Ovary (tissue), 9 donors: ENCODE data around the gene PRUNE1. TPM values are rescaled to one million over a fixed set of nuclear protein-coding genes. Genes with fewer than 3 reads are reported as not detected.

Experiments used
- DNase-seq, 5 donors: peaks; one replicate each; pipeline ENCODE4 v3.0.0-alpha.2; 2019 to 2020
- H3K27ac ChIP-seq, 2 donors: fragments of 200-600 bp; one replicate each; pipeline versions ENCODE4 v1.5.1 to v1.8.0; 2019 to 2022
- H3K27me3 ChIP-seq: fragments of 200-600 bp; one replicate; pipeline ENCODE4 v1.8.0; 2022
- H3K36me3 ChIP-seq: fragments of 200-600 bp; sonication (generic); one replicate; pipeline ENCODE4 v1.5.1; 2019
- H3K4me1 ChIP-seq: one replicate; pipeline ENCODE4 v1.8.1; 2013; ENCODE audit warnings: mild to moderate bottlenecking, moderate library complexity; ENCODE audit not compliant: insufficient read depth
- H3K4me3 ChIP-seq: fragments of 200-600 bp; sonication (generic); one replicate; pipeline ENCODE4 v1.5.1; 2017
- H3K9me3 ChIP-seq, 2 donors: fragments of 200-600 bp in 1 of 2; sonication (generic) in 1 of 2; one replicate each; pipeline versions ENCODE4 v1.5.1 to v1.8.1; 2013 to 2019; ENCODE audit warnings: mild to moderate bottlenecking in 1 of 2, moderate library complexity in 1 of 2
- EP300 ChIP-seq: sonication (generic); formaldehyde crosslinking; IDR thresholded peaks from one replicate; pipeline ENCODE4 v1.6.1; 2017; ENCODE audit warnings: antibody characterized with exemption
- POLR2A ChIP-seq: fragments of 450-650 bp; IDR thresholded peaks from one replicate; pipeline ENCODE4 v1.6.1; 2017; ENCODE audit warnings: antibody characterized with exemption, mild to moderate bottlenecking, moderate library complexity
- WGBS, 3 donors: extraction: QIAGEN DNeasy Blood & Tissue Kit in 1 of 3; methylation state at CpG; one replicate each; pipeline versions ENCODE4 v1.1.5 to v1.1.7; 2013 to 2017; 5-methylcytosine and 5-hydroxymethylcytosine counted together
- intact Hi-C, 4 donors: fragments of 100-400 bp; cut with DNase I; formaldehyde crosslinking; loops; one replicate each; pipeline versions ENCODE4 v1.11.0 to v1.15.1; 2022 to 2023
- polyA plus RNA-seq, 2 donors: library from polyadenylated mRNA; stranded (reverse); fragments of 200-250 nt in 1 of 2; fragments of 350-450 nt in 1 of 2; fragmentation: Illumina TruSeq in 1 of 2; extraction: RNeasy Lipid Tissue Mini Kit (QIAGEN cat#74804) in 1 of 2; gene quantifications; one replicate each; pipeline ENCODE4 v1.2.3, GENCODE V29; 2013 to 2014
- total RNA-seq, 7 donors: library from RNA; depleted of rRNA in 2 of 7; stranded (reverse); fragments of >200 nt in 2 of 7; fragmentation: NEBNext Ultra II Directional in 3 of 7; extraction: Animal tissue kit (Norgen Biotek cat#: 25700) in 3 of 7; gene quantifications; one replicate each; pipeline versions ENCODE4 v1.1.0 to v1.2.4, GENCODE V29; 2016 to 2023
- TF ChIP-seq, protein P1 (sequence below), 3 donors: fragments of 450-650 bp in 2 of 3; fragments of 200-600 bp in 1 of 3; IDR thresholded peaks; one replicate each; pipeline versions ENCODE4 v1.5.1 to v1.8.0; 2016 to 2022; ENCODE audit warnings: antibody characterized with exemption in 3 of 3, mild to moderate bottlenecking in 1 of 3
- donor health status: DM: no; HTN: no; CAD: no; lungs with moderate emphysema.
- donor health status: DM: no; HTN: no; CAD: no.
- donor health status: Bipolar disorder and iron deficiency.
- donor health status: DM: yes; HTN: yes; CAD: no.
- donor health status: DM: no; HTN: no; CAD: no.
- donor health status: DM: yes; HTN: yes; CAD: no.

PRUNE1 gene
- total and polyA plus RNA-seq, 9 donors: 17.2 to 30.7 (median 22.9) TPM

DNA sequence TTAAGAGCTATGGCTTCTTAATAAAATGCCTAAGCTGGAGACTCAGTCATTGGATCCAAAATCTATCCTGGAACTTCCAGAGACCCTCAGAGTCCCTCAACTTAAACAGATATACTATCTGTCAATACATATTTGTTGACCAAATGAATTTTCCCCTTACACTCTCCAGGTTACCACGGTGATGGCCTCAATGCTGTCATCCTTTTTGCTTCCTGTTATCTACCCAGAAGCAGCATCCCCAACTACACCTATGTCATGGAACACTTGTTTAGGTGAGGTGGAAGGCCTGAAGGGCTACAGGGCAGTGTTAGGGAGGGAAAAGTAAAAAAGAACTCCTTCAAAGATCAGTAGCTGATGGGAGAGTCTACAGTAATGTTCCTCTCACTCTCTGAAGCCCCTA lies 34.9 kb downstream of the PRUNE1 start:
- Histone ChIP-seq H3K36me3 (no peaks in the 10 kb centered on the region), H3K27ac (no peak overlapping the region), H3K9me3 (no peaks in the 10 kb centered on the region), H3K4me3 (no peak overlapping the region), H3K4me1 (no peaks in the 10 kb centered on the region), H3K27me3 (no peaks in the 10 kb centered on the region)
- WGBS, 3 donors: 88 to 94% (median 90%) methylated on average over 1 of the region's 1 CpG
- DNase-seq: no peak
- intact Hi-C loops: no loop called here
- TF ChIP-seq POLR2A (no peak), EP300 (no peak)
- TF ChIP-seq, protein P1, sequence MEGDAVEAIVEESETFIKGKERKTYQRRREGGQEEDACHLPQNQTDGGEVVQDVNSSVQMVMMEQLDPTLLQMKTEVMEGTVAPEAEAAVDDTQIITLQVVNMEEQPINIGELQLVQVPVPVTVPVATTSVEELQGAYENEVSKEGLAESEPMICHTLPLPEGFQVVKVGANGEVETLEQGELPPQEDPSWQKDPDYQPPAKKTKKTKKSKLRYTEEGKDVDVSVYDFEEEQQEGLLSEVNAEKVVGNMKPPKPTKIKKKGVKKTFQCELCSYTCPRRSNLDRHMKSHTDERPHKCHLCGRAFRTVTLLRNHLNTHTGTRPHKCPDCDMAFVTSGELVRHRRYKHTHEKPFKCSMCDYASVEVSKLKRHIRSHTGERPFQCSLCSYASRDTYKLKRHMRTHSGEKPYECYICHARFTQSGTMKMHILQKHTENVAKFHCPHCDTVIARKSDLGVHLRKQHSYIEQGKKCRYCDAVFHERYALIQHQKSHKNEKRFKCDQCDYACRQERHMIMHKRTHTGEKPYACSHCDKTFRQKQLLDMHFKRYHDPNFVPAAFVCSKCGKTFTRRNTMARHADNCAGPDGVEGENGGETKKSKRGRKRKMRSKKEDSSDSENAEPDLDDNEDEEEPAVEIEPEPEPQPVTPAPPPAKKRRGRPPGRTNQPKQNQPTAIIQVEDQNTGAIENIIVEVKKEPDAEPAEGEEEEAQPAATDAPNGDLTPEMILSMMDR (IDR thresholded peaks at IDR 0.05): no peak

DNA sequence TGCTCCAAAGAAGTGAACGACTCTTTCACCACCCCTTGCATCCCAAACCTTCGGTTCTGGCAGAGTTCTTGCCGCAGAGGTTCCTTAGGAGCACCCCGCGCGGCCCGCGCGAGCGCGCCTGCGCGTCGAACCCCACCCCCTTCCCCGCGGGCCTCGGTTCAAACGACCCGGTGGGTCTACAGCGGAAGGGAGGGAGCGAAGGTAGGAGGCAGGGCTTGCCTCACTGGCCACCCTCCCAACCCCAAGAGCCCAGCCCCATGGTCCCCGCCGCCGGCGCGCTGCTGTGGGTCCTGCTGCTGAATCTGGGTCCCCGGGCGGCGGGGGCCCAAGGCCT lies 39.3 kb downstream of the PRUNE1 start, which contains the start of gene C1orf56:
TSS of gene C1orf56 (plus strand) at position 161 of the 334 bp plus-strand sequence. CDS start at position 258, 97 bp downstream.
- intact Hi-C loops: no loop called here
- TF ChIP-seq POLR2A: peak; percentile 67
- TF ChIP-seq EP300: no peak
- TF ChIP-seq, protein P1 (IDR thresholded peaks at IDR 0.05): no peak
- Histone ChIP-seq H3K4me1 (no peaks in the 10 kb centered on the region), H3K36me3 (no peaks in the 10 kb centered on the region), H3K27ac (peak within 1 kb of the TSS; percentile 66 to 89), H3K4me3 (peak within 1 kb of the TSS; percentile 81), H3K27me3 (no peaks in the 10 kb centered on the region), H3K9me3 (no peaks in the 10 kb centered on the region)
- peak; percentile 83 to 88 (median 83) for DNase-seq
- WGBS, 3 donors: 0 to 1% (median 0%) methylated on average over 25 to 29 of the region's 29 CpGs

DNA sequence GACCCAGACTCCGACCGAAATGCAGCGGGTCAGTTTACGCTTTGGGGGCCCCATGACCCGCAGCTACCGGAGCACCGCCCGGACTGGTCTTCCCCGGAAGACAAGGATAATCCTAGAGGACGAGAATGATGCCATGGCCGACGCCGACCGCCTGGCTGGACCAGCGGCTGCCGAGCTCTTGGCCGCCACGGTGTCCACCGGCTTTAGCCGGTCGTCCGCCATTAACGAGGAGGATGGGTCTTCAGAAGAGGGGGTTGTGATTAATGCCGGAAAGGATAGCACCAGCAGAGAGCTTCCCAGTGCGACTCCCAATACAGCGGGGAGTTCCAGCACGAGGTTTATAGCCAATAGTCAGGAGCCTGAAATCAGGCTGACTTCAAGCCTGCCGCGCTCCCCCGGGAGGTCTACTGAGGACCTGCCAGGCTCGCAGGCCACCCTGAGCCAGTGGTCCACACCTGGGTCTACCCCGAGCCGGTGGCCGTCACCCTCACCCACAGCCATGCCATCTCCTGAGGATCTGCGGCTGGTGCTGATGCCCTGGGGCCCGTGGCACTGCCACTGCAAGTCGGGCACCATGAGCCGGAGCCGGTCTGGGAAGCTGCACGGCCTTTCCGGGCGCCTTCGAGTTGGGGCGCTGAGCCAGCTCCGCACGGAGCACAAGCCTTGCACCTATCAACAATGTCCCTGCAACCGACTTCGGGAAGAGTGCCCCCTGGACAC lies 39.8 kb downstream of the PRUNE1 start:
- WGBS, 3 donors: 0 to 1% (median 1%) methylated on average over 31 to 48 of the region's 48 CpGs
- intact Hi-C loops: loop anchor here in 1 of 4 donors (2.0 kb wide), 1 partner anchor 23 kb away; the partner anchor contains the start of gene GABPB2

DNA sequence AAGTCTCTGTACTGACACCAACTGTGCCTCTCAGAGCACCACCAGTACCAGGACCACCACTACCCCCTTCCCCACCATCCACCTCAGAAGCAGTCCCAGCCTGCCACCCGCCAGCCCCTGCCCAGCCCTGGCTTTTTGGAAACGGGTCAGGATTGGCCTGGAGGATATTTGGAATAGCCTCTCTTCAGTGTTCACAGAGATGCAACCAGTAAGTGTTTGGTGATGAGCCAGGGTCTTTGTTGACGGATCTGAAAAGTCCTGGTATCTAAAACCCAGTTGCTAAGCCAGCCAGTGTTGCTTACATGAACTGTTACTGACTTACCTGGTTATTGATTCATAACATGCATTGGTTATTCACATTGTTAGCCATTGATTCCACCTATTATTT lies 40.4 kb downstream of the PRUNE1 start:
- intact Hi-C loops: loop anchor here in 1 of 4 donors (2.0 kb wide), 1 partner anchor 22 kb away; the partner anchor contains the start of gene GABPB2
- peak overlapping the region; percentile 81 for H3K4me3 ChIP-seq
- H3K9me3 ChIP-seq: no peaks in the 10 kb centered on the region
- no peaks in the 10 kb centered on the region for H3K36me3 ChIP-seq
- H3K27me3 ChIP-seq: no peaks in the 10 kb centered on the region
- TF ChIP-seq EP300: no peak
- TF ChIP-seq POLR2A: no peak
- TF ChIP-seq, protein P1 (IDR thresholded peaks at IDR 0.05): no peak
- no peaks in the 10 kb centered on the region for H3K4me1 ChIP-seq
- WGBS, 3 donors: 0 to 6% (median 2%) methylated on average over 3 of the region's 3 CpGs
- peak overlapping the region; percentile 66 to 89 for H3K27ac ChIP-seq
- no peak for DNase-seq

More for the DNA sequence above, 39.8 kb downstream of the PRUNE1 start:
- Histone ChIP-seq H3K27me3 (no peaks in the 10 kb centered on the region), H3K9me3 (no peaks in the 10 kb centered on the region), H3K36me3 (no peaks in the 10 kb centered on the region), H3K4me1 (no peaks in the 10 kb centered on the region), H3K4me3 (peak overlapping the region; percentile 81), H3K27ac (peak overlapping the region; percentile 66 to 89)
- TF ChIP-seq, protein P1 (IDR thresholded peaks at IDR 0.05): peak in 2 of 3 donors; percentile 42 to 46
- TF ChIP-seq EP300 (no peak), POLR2A (no peak)
- DNase-seq: peak; percentile 67 to 77 (median 71)
